ENCODE results near the gene ALG12. TPM values are rescaled to one million over a fixed set of nuclear protein-coding genes. Genes with fewer than 3 reads are reported as not detected.

Gene ALG12
- total RNA-seq, 2 donors from 2014 or later = 19.7 to 26.2 TPM

DNA sequence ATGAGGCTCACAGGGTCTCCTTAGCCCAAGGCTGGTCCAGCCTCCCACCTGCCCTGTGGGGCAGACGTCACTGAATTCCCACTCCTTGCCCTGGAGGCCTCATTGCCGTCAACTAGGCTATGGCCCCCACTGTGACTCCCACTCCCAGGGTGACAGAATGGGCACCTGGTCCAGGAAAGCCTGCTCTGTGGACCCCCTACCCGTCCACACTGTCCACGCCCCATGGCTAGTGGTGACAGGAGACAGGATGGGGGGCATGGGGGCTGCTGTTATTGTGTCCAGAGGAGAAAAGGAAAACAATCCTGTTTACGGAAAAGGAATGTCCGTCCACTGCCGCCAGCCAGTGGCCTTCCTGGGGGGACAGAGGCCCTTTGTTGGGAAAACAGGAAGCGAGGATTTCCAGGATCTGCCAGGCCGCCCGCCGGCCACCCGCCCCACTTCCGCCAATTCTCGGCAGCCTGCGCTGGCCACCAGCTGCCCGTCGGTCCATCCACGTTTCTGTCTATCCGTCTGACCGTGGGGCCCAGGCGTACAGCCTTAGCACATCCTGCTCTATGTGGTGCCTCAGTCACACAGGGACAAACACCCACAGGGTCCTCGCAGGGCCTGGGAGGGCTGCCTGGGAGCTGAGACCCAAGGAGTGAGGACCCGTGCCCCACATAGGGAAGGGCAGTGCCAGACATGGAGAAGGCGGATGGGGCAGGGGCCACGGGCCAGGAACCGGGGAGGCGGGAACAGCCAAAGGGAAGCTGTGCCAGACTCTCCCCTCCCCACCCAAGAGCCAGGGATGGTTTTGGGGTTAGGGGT is 19.7 kb upstream of the ALG12 start:
- no peaks in the 10 kb centered on the region for H3K9me3 ChIP-seq (ENCODE audit: control insufficient read depth, low read length)
- Mint-ChIP-seq H3K36me3 (ENCODE audit: low read depth) (no peaks in the 10 kb centered on the region), H3K4me1 (no peaks in the 10 kb centered on the region), H3K9me3 (peaks cover 5% of the 10 kb centered on the region), H3K4me3 (no peak overlapping the region), H3K27ac (no peak overlapping the region), H3K27me3 (ENCODE audit: insufficient read depth) (peaks cover 4% of the 10 kb centered on the region)
- H3K27ac ChIP-seq (ENCODE audit: low read depth, low read length) = no peak overlapping the region
- H3K36me3 ChIP-seq (ENCODE audit: control insufficient read depth, insufficient read depth, low read length) = no peaks in the 10 kb centered on the region
- no peak overlapping the region for H3K9ac ChIP-seq (ENCODE audit: extremely low read depth, low read length, poor library complexity, severe bottlenecking)
- DNase-seq = no peak
- WGBS, 2 experiments (ENCODE audit: insufficient coverage in 1 of 2, insufficient read length in 1 of 2) = 90 to 91% methylated on average over 20 to 25 of the region's 27 CpGs
- no peaks in the 10 kb centered on the region for H3K27me3 ChIP-seq (ENCODE audit: control insufficient read depth, insufficient read depth, low read length, poor library complexity, severe bottlenecking)
- TF ChIP-seq, protein P1, sequence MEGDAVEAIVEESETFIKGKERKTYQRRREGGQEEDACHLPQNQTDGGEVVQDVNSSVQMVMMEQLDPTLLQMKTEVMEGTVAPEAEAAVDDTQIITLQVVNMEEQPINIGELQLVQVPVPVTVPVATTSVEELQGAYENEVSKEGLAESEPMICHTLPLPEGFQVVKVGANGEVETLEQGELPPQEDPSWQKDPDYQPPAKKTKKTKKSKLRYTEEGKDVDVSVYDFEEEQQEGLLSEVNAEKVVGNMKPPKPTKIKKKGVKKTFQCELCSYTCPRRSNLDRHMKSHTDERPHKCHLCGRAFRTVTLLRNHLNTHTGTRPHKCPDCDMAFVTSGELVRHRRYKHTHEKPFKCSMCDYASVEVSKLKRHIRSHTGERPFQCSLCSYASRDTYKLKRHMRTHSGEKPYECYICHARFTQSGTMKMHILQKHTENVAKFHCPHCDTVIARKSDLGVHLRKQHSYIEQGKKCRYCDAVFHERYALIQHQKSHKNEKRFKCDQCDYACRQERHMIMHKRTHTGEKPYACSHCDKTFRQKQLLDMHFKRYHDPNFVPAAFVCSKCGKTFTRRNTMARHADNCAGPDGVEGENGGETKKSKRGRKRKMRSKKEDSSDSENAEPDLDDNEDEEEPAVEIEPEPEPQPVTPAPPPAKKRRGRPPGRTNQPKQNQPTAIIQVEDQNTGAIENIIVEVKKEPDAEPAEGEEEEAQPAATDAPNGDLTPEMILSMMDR (conservative IDR thresholded peaks at IDR 0.05) = no peak
- H3K4me1 ChIP-seq (ENCODE audit: control insufficient read depth, insufficient read depth, low read length) = no peaks in the 10 kb centered on the region
- no peak overlapping the region for H3K4me3 ChIP-seq (ENCODE audit: low read length)

DNA sequence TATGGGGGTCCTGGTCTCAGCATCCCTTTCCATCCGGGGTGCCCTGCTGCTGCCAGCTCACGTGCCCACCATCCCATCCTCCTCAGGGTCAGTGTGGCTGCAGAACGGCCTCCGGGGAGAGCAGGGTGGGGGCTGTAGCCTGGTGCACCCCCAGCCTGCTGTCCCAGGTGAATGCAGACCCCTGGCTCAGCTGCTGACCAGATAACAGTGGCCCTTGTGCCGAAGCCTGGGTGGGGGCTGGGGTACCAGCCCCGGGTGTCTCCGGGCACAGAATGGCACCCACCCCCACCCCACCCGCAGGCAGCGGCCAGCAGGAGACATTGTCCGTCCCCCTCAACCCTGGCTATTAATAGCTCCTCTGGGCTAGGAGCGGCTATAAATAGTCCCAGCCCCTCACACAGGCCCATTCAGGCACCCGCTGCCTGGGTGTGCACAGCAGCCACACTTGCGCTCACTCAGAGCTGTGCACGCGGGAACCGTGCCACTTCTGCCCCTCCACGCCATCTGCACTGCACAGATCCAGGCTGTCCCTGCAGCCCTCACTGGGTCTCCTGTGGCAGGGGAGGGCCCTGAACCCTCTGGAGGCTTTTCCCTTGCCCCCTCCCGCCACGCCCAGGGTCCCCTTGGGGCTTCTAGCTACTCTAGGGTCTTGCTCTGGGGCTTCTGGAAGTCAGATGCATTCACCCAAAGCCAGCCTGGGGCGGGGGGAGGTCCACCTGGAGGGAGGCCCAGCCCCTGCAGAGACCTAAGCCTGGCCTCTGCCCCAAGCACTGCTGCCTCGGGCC is 18.9 kb upstream of the ALG12 start:
- Histone ChIP-seq H3K27ac (ENCODE audit: low read depth, low read length) (no peak overlapping the region), H3K4me1 (ENCODE audit: control insufficient read depth, insufficient read depth, low read length) (no peaks in the 10 kb centered on the region)
- no peak for DNase-seq

More for the DNA sequence above, 18.9 kb upstream of the ALG12 start:
- Mint-ChIP-seq H3K4me1 (no peaks in the 10 kb centered on the region), H3K27ac (no peak overlapping the region), H3K27me3 (ENCODE audit: insufficient read depth) (peaks cover 5% of the 10 kb centered on the region), H3K36me3 (ENCODE audit: low read depth) (no peaks in the 10 kb centered on the region), H3K9me3 (peaks cover 5% of the 10 kb centered on the region), H3K4me3 (peak overlapping the region; percentile 37)
- Histone ChIP-seq H3K4me3 (ENCODE audit: low read length) (no peak overlapping the region), H3K36me3 (ENCODE audit: control insufficient read depth, insufficient read depth, low read length) (no peaks in the 10 kb centered on the region), H3K9ac (ENCODE audit: extremely low read depth, low read length, poor library complexity, severe bottlenecking) (no peak overlapping the region), H3K9me3 (ENCODE audit: control insufficient read depth, low read length) (no peaks in the 10 kb centered on the region), H3K27me3 (ENCODE audit: control insufficient read depth, insufficient read depth, low read length, poor library complexity, severe bottlenecking) (no peaks in the 10 kb centered on the region)
- WGBS, 2 experiments (ENCODE audit: insufficient coverage in 1 of 2, insufficient read length in 1 of 2) = 85% methylated on average over 9 to 21 of the region's 21 CpGs
- TF ChIP-seq, protein P1 (conservative IDR thresholded peaks at IDR 0.05) = no peak

All from endodermal cell (in vitro differentiated cells).